HG03060 (cell line): Measurements from ENCODE around the gene PRDM16.
"Not testable (repeated sequence)": the region's sequence is repeated elsewhere in the genome, so short reads cannot be mapped to it uniquely, and the experiment has no call there.

ENCODE experiments used
- ATAC-seq: cut with Tn5 transposase; IDR thresholded peaks from one replicate; pipeline ENCODE4 v1.9.1; 2021; ENCODE audit warnings: low read depth, moderate number of reproducible peaks; ENCODE audit not compliant: unreplicated experiment

Gene PRDM16

GRCh38 chr1:3268281-3268680 lies 199.3 kb downstream of the PRDM16 start:
- ATAC-seq: no peak

DNA sequence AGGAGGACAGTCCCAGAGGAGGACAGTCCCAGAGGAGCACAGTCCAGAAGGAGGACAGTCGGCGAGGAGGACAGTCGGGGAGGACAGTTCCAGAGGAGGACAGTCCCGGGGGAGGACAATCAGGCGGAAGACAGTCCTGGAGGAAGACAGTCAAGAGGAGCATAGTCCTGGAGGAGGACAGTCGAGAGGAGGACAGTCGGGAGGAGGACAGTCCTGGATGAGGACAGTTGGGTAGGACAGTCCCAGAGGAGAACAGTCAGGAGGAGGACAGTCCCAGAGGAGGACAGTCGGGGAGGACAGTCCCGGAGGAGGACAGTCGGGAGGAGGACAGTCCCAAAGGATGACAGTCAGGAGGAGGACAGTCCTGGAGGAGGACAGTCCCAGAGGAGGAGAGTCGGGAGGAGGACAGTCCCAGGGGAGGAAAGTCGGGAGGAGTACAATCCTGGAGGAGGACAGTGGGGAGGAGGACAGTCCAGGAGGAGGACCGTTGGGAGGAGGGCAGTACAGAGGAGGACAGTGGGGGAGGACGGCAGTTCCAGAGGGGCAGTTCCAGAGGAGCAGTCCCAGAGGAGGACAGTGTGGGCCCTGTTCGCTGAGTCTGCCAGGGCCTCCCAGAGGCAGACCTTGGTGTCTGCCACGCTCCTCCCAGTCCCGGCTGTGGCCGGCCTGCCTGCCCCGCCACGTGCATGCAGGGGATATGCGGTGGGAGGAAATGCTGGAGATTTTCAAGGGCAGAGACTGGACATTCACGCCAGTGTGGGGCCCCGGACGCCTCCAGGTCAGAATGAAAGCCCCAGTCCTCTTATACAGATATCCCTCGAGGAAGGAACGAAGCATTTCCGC lies 201.6 kb downstream of the PRDM16 start:
- ATAC-seq: no peak

- no peak for ATAC-seq
Observed at GRCh38 chr1:3271866-3272265, 202.9 kb downstream of the PRDM16 start.

- no peak for ATAC-seq
Observed at GRCh38 chr1:3272321-3273045, 203.5 kb downstream of the PRDM16 start.

DNA sequence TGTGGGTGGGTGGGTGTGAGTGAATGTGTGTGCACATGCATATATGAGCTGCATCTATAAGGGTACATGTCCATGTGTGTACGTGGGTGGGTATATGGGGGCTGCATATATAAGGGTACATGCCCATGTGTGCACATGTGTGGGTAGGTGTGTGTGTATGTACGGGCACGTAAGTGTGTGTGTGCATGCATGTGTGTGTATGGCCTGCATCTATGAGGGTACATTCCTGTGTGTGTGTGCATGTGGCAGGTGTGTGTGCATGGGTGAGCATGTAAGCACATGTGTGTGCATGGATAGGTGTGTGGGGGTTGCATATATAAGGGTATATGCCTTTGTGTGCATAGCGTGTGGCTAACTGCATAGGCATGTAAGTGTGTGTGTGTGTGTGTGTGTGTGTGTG lies 204.4 kb downstream of the PRDM16 start:
- no peak for ATAC-seq

GRCh38 chr1:3274972-3275371 lies 206.0 kb downstream of the PRDM16 start:
- ATAC-seq: no peak

GRCh38 chr1:3275471-3276340 lies 206.7 kb downstream of the PRDM16 start:
- ATAC-seq: no peak

DNA sequence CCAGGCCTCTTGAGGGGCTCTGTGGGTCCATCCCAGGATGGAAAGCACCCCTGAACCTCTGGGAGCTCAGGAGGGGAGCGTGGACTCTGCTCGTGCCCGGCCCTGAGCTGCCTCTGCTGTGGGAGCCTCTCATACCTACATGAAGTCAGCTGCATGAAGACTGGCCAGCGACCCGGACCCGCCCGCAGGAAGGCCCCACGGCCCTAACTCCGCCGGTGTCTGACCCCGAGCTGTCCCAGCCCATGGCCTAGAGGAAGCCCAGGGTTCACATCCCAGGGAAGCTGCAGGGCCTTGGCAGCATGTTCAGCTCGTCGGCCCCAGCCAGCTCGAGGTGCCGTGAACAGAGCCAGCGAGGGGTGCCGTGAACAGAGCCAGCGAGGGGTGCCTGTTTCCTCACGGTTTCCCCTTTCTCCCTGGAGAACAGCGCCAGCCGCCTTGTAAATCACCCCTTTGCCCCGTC lies 207.4 kb downstream of the PRDM16 start:
- no peak for ATAC-seq

DNA sequence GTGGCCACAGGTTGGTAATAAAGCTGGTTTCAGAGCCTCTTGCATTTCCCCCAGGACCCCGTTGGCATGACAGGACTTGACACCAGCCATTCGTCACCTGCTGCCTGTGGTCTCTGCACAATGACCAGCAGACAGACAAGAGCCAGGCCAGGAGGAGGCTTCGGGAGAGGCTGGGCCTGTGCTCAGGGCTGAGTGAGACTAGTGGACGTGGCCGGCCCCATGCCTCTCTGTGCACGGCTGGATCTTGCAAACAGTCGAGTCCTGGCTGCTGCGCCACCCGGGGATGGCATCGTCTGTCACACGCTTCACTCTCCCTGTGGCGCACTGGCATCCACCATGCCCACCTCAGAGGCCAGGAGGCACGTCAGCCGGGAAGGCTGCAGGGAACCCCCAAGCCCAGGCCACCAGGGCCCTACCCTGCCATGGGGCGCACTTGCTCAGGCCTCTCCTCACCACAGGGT lies 208.0 kb downstream of the PRDM16 start:
- no peak for ATAC-seq

DNA sequence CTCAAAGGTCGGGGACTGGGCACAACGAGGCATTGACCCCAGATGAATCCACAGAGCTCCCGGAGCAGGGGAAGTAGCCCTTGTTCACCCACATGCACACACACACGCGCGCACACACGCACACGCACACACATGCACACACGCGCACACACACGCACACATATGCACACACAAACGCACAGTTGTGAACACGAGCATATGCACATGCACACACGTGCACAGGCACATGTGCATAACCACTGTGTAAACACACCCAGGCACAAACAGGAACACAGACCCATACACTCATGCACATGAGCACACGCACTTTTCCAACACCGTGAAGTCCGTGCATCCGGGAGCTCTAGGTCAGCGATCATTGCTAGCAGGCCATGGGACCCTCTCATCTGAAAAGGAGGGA lies 208.6 kb downstream of the PRDM16 start:
- no peak for ATAC-seq

- ATAC-seq: no peak
Observed at GRCh38 chr1:3278416-3279181, 209.6 kb downstream of the PRDM16 start.

DNA sequence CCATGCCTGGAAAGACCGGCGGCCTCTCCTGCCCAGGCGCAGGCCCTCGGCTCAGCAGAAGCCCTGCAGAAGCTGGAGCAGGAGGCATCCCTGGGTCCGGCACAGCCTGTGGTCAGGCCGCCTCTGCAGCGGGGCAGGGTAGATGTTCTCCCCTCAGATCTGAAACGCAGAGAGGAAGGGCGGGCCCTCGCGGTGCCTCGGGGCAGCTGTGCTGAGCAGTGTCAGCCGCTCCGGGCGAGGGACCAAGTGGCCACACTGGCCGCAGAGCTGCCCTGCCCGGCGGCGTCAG lies 210.1 kb downstream of the PRDM16 start:
- ATAC-seq: no peak

- no peak for ATAC-seq
Observed at GRCh38 chr1:3281735-3282134, 212.7 kb downstream of the PRDM16 start.

GRCh38 chr1:3282186-3282585 lies 213.2 kb downstream of the PRDM16 start:
- ATAC-seq: no peak

DNA sequence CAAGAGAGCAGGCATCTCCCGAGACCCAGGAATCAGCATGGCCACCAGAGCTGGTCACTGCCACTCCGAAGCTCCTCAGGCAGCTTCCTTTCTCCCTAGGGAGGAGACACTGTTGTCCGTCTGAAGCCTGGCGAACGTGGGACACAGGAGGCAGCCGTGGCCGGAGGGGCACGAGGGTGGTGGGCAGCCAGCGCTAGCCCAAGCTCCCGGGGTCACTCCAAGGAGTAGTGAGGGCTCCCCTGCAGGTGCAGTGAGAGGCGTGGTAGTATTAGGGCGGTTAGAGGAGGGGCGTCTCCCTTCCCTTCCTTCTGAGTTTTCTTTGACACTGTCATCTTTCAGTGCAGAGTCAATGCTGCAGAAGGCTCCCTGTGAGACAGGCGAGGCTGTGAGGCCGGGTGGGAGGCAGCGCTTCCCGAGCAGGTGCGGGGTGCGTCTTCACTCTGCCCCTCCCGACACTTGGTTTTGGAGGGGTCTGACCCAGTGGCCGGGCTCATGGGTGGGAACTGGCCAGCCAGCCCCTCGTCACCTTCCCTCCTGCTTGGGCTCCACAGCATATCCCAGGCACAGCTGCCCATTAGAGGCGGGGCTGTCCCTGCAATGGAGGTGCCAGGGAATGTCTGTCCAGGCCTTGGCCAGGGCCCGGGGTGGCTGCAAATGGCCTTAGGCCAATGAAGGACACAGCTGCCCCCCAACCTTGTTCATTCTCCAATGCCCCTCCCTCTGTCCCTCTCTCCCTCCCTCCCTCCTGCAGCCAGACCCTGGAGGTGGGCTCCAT lies 213.8 kb downstream of the PRDM16 start:
- ATAC-seq: no peak

DNA sequence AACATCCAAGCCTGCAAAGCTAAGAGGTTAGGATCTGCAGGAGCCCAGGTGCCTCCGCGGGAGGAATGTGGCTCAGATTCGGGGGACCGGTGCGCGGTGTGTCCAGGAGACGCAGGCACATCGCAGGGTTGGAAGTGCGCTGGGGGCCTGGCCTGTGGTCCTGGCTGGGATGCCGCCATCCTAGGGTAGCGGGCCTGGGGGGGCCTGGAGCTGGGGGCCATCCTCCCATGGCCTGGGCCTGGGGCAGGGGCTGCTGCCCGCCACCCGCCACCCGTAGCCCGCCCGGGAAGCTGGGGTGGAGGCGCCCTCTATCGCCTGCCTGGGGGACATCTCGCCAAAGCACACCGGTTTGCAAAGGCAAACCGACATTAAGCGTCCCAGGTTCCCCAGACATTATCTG lies 214.8 kb downstream of the PRDM16 start:
- ATAC-seq: no peak

- no peak for ATAC-seq
Observed at GRCh38 chr1:3284691-3285090, 215.7 kb downstream of the PRDM16 start.

GRCh38 chr1:3285106-3285740 lies 216.2 kb downstream of the PRDM16 start:
- ATAC-seq: no peak

DNA sequence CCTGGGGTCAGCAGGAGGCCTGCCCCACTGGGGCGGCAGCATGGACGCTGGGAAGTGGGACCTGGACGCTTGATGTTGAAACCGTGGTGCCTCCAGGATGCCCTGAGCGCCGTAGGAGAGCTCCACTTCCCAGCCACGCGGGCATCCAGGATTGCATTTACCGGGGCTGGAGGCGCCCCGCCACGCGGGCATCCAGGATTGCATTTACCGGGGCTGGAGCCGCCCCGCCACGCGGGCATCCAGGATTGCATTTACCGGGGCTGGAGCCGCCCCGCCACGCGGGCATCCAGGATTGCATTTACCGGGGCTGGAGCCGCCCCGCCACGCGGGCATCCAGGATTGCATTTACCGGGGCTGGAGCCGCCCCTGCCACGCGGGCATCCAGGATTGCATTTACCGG lies 218.1 kb downstream of the PRDM16 start:
- not testable (repeated sequence) for ATAC-seq
